IMR-90 (cell line): ENCODE results near the gene IGFBP6. TPM values are rescaled to one million over a fixed set of nuclear protein-coding genes. Genes with fewer than 3 reads are reported as not detected.

Experiments used
- ATAC-seq: fragments of 200-7000 bp; cut with Tn5 transposase; 2 replicates; pipeline ENCODE4 v1.9.1; 2020; ENCODE audit warnings: low read depth, mild to moderate bottlenecking, moderate library complexity
- BruUV-seq: library from RNA; stranded (reverse); fragments of 400-500 nt; replicated peaks from 2 replicates; lab custom pipeline; 2021; lab: Mats Ljungman, UMichigan
- CTCF ChIA-PET: fragments of 300-600 bp; formaldehyde crosslinking; extraction: SDS; loops from one replicate; lab custom pipeline; 2021; ENCODE audit warnings: antibody characterized with exemption; lab: Yijun Ruan, JAX
- POLR2A ChIA-PET: fragments of 300-600 bp; sonication (Branson Sonifier 250); formaldehyde crosslinking; loops from one replicate; lab custom pipeline; 2022; ENCODE audit warnings: antibody characterized with exemption; ENCODE audit not compliant: unreplicated experiment; lab: Charles Lee
- DNase-seq: peaks from one replicate; pipeline ENCODE4 v3.0.0; 2013
- H2AFZ ChIP-seq: replicated peaks from 2 replicates; pipeline ENCODE3; 2013; ENCODE audit warnings: low read length, mild to moderate bottlenecking; ENCODE audit not compliant: poor library complexity
- H2AK5ac ChIP-seq: 2 replicates; pipeline ENCODE4 v1.6.1; 2013; ENCODE audit warnings: low read depth, low read length, inconsistent platforms
- H2AK9ac ChIP-seq: replicated peaks from 2 replicates; pipeline ENCODE3; 2013; ENCODE audit warnings: mild to moderate bottlenecking, low read depth, low read length, moderate library complexity; ENCODE audit not compliant: poor library complexity
- H2BK120ac ChIP-seq: 2 replicates; pipeline ENCODE4 v1.6.1; 2013; ENCODE audit warnings: low read depth, low read length, inconsistent platforms
- H2BK15ac ChIP-seq: 3 replicates; pipeline ENCODE4 v1.6.1; 2013; ENCODE audit warnings: low read depth, low read length, inconsistent platforms
- H2BK20ac ChIP-seq: 2 replicates; pipeline ENCODE4 v1.6.1; 2013; ENCODE audit warnings: low read depth, mild to moderate bottlenecking, inconsistent platforms, low read length, moderate library complexity
- H2BK5ac ChIP-seq: 2 replicates; pipeline ENCODE4 v1.6.1; 2013; ENCODE audit warnings: mild to moderate bottlenecking, low read depth, low read length, inconsistent platforms; ENCODE audit not compliant: poor library complexity, severe bottlenecking
- H3K14ac ChIP-seq: replicated peaks from 2 replicates; pipeline ENCODE4 v1.6.1; 2013; ENCODE audit warnings: low read depth, low read length, inconsistent platforms
- H3K18ac ChIP-seq: 2 replicates; pipeline ENCODE4 v1.6.1; 2013; ENCODE audit warnings: low read depth, low read length, control low read depth
- H3K23ac ChIP-seq: 2 replicates; pipeline ENCODE4 v1.6.1; 2013; ENCODE audit warnings: low read depth, low read length, inconsistent platforms
- H3K27ac ChIP-seq: 2 replicates; pipeline ENCODE4 v1.5.1; 2013; ENCODE audit warnings: mild to moderate bottlenecking, control low read depth, low read length; ENCODE audit not compliant: insufficient read depth
- H3K27me3 ChIP-seq: 2 replicates; pipeline ENCODE4 v1.6.1; 2013; ENCODE audit warnings: low read length; ENCODE audit not compliant: control insufficient read depth, insufficient read depth
- H3K36me3 ChIP-seq: 2 replicates; pipeline ENCODE4 v1.6.1; 2013; ENCODE audit warnings: low read length, mixed read lengths; ENCODE audit not compliant: control insufficient read depth, insufficient read depth
- H3K4ac ChIP-seq: 2 replicates; pipeline ENCODE4 v1.6.1; 2013; ENCODE audit warnings: low read depth, low read length, inconsistent platforms
- H3K4me1 ChIP-seq: 2 replicates; pipeline ENCODE4 v1.6.1; 2013; ENCODE audit warnings: low read length, mixed read lengths; ENCODE audit not compliant: control insufficient read depth, insufficient read depth
- H3K4me2 ChIP-seq: 2 replicates; pipeline ENCODE4 v1.6.1; 2013; ENCODE audit warnings: low read depth, mild to moderate bottlenecking, control low read depth, low read length, moderate library complexity
- H3K4me3 ChIP-seq: 2 replicates; pipeline ENCODE4 v1.5.1; 2013; ENCODE audit warnings: low read depth, mild to moderate bottlenecking, control low read depth, low read length, moderate library complexity; ENCODE audit not compliant: insufficient read depth
- H3K56ac ChIP-seq: 2 replicates; pipeline ENCODE4 v1.6.1; 2013; ENCODE audit warnings: low read length, inconsistent platforms; ENCODE audit not compliant: insufficient read depth; ENCODE audit errors: extremely low read depth
- H3K79me1 ChIP-seq, 2 experiments: 2 replicates each; pipeline ENCODE4 v1.6.1; 2013; ENCODE audit warnings: low read length in 2 of 2, inconsistent platforms in 1 of 2, low read depth in 1 of 2
- H3K9ac ChIP-seq: 2 replicates; pipeline ENCODE4 v1.6.1; 2013; ENCODE audit warnings: low read depth, low read length, control low read depth
- H3K9me1 ChIP-seq: 2 replicates; pipeline ENCODE4 v1.6.1; 2013; ENCODE audit warnings: low read length, inconsistent platforms; ENCODE audit not compliant: insufficient read depth
- H3K9me3 ChIP-seq: 2 replicates; pipeline ENCODE4 v1.6.1; 2013; ENCODE audit warnings: low read length; ENCODE audit not compliant: control insufficient read depth, insufficient read depth
- H4K20me1 ChIP-seq: 2 replicates; pipeline ENCODE4 v1.6.1; 2013; ENCODE audit warnings: low read length, inconsistent platforms; ENCODE audit not compliant: insufficient read depth
- H4K5ac ChIP-seq: 2 replicates; pipeline ENCODE4 v1.6.1; 2013; ENCODE audit warnings: mild to moderate bottlenecking, low read depth, low read length, control low read depth
- H4K8ac ChIP-seq, 2 experiments: 2 replicates each; pipeline ENCODE4 v1.6.1; 2013; ENCODE audit warnings: low read depth in 2 of 2, low read length in 2 of 2, control low read depth in 1 of 2, inconsistent platforms in 1 of 2
- H4K91ac ChIP-seq: 2 replicates; pipeline ENCODE4 v1.6.1; 2013; ENCODE audit warnings: low read depth, low read length, inconsistent platforms; ENCODE audit not compliant: insufficient read depth
- BHLHE40 ChIP-seq: fragments of 150-350 bp; IDR thresholded peaks from 2 replicates; pipeline ENCODE4 v1.6.1; 2016; ENCODE audit warnings: mild to moderate bottlenecking, low read depth, low read length
- CEBPB ChIP-seq: IDR thresholded peaks from 2 replicates; pipeline ENCODE4 v1.6.1; 2012; ENCODE audit warnings: low read depth, low read length, improper control_type of control experiment
- FOS ChIP-seq: fragments of 150-350 bp; IDR thresholded peaks from 2 replicates; pipeline ENCODE4 v1.6.1; 2016; ENCODE audit warnings: low read depth, low read length
- MAZ ChIP-seq: IDR thresholded peaks from 2 replicates; pipeline ENCODE4 v1.6.1; 2012; ENCODE audit warnings: low read depth, mild to moderate bottlenecking, low read length, improper control_type of control experiment, moderate library complexity, borderline replicate concordance
- POLR2A ChIP-seq: IDR thresholded peaks from 2 replicates; pipeline ENCODE4 v1.6.1; 2012; ENCODE audit warnings: mild to moderate bottlenecking, low read depth, low read length
- RAD21 ChIP-seq: IDR thresholded peaks from 2 replicates; pipeline ENCODE4 v1.6.1; 2012; ENCODE audit warnings: low read length, improper control_type of control experiment
- RCOR1 ChIP-seq: IDR thresholded peaks from 2 replicates; pipeline ENCODE4 v1.6.1; 2012; ENCODE audit warnings: mild to moderate bottlenecking, low read length, improper control_type of control experiment; ENCODE audit not compliant: insufficient replicate concordance
- SMC3 ChIP-seq: fragments of 150-350 bp; IDR thresholded peaks from 2 replicates; pipeline ENCODE4 v1.6.1; 2016; ENCODE audit warnings: low read depth, mild to moderate bottlenecking, antibody characterized with exemption, low read length, moderate library complexity
- WGBS, 2 experiments: methylation state at CpG; one replicate each; pipeline versions ENCODE4 v1.1.5 to v1.1.7; 2013; ENCODE audit warnings: missing lambda C conversion rate in 2 of 2; ENCODE audit not compliant: insufficient read length in 1 of 2; ENCODE audit errors: extremely low coverage in 2 of 2; 5-methylcytosine and 5-hydroxymethylcytosine counted together
- dilution Hi-C: fragments of 300-500 bp; cut with HindIII; formaldehyde crosslinking; loops from one replicate; pipeline ENCODE4 v1.14.3; 2018; ENCODE audit warnings: low sequenced_read_pairs; ENCODE audit not compliant: unreplicated experiment
- in situ Hi-C: fragments of 300-500 bp; cut with MboI; formaldehyde crosslinking; loops from 3 replicates; pipeline ENCODE4 v1.14.3; 2019; ENCODE audit warnings: low sequenced_read_pairs, inconsistent platforms, mixed read lengths
- intact Hi-C: fragments of 100-400 bp; cut with micrococcal nuclease; formaldehyde crosslinking; loops from 2 replicates; pipeline ENCODE4 v1.10.0; 2022
- polyA plus RNA-seq, 3 experiments: library from polyadenylated mRNA; depleted of rRNA; stranded (reverse); fragments of >200 nt; gene quantifications; 2 replicates each; pipeline ENCODE4 v1.2.3, GENCODE V29; 2012; ENCODE audit warnings: low replicate concordance in 1 of 3
- total RNA-seq: library from RNA; depleted of rRNA; stranded (reverse); fragments of >200 nt; gene quantifications from 2 replicates; pipeline ENCODE4 v1.2.3, GENCODE V29; 2012
- TF ChIP-seq, protein P1 (sequence below): fragments of 150-350 bp; IDR thresholded peaks from 2 replicates; pipeline ENCODE4 v1.6.1; 2017; ENCODE audit warnings: mild to moderate bottlenecking, antibody characterized with exemption, low read length, low read depth
- TF ChIP-seq, protein P2 (sequence below): fragments of 150-350 bp; IDR thresholded peaks from 2 replicates; pipeline ENCODE4 v1.6.1; 2016; ENCODE audit warnings: low read depth, mild to moderate bottlenecking, low read length, moderate library complexity, borderline replicate concordance
- TF ChIP-seq, protein P3 (sequence below): conservative IDR thresholded peaks from 2 replicates; pipeline ENCODE4 v1.5.1; 2012; ENCODE audit warnings: mild to moderate bottlenecking, low read depth, low read length, improper control_type of control experiment

IGFBP6 gene
- total and polyA plus RNA-seq, 2 of the 4 experiments (the other 2 are of a cell fraction) = 124 to 337 TPM

DNA sequence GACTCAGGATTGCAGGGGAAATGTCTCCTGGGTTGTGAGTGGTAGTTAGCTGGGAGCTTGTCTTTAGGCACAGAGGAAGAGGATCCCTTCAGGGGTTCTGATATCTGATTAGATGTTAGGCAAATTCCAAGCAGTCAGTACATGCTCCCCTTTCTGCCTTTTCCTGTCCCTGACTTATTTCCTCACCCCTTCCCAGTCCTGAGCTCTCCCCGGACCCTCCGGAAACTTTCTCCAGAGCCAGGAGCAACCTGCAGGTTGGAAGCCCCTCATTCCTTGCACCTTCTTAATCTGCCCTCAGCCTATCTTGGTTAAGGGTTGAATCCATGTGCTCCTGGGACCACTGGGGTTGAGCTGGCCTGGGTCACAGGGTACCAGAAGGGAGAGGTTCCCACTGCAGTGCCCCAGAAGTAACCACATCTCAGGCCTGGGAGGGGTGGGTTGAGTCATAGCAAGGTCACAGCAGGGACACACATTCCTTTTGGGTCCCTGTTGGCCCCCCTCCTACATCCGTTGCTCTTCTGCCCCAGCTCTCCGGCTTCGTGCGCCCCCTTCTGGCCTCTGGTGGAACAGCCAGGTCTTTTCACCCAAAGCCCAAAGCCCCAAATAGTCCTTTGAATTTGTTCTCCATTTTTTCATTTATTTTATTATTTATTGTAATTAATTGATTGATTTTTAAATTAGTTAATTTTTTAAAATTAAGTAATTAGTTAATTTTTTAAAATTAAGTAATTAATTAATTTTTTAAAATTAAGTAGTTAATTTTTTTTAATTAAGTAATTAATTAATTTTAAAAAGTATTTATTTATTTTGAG, 1.8 kb downstream of the IGFBP6 start:
- H3K14ac ChIP-seq = peak overlapping the region; percentile 93
- H3K79me1 ChIP-seq = peaks cover 0 to 31% of the 10 kb centered on the region in 2 experiments; a peak in 3 of 4 replicates
- H3K23ac ChIP-seq = peak overlapping the region; percentile 92
- DNase-seq (peak; percentile 95), ATAC-seq (peak; percentile 66)
- no peaks in the 10 kb centered on the region for H3K9me3 ChIP-seq
- peak overlapping the region; percentile 89 for H3K18ac ChIP-seq
- H3K9ac ChIP-seq = peak overlapping the region; percentile 81
- intact Hi-C loops (loop anchor here (1.0 to 2.0 kb wide), 3 partner anchors 20 to 82 kb away; partner anchors contain the start of genes CSAD, SPRYD3 and ZNF740), in situ Hi-C loops (no loop called here), dilution Hi-C loops (no loop called here)
- H2BK20ac ChIP-seq = peak overlapping the region; percentile 85
- no TSS peak for BruUV-seq
- CTCF ChIA-PET = interaction anchor here (0.8 to 3.9 kb wide), 10 partner anchors 10 to 61 kb away, joined by 3 to 39 read pairs (median 4); partner anchors contain the start of gene SPRYD3
- no peaks in the 10 kb centered on the region for H4K20me1 ChIP-seq
- H3K4me2 ChIP-seq = peak overlapping the region; percentile 79
- H4K91ac ChIP-seq = peak overlapping the region; percentile 96
- H2AK5ac ChIP-seq = peak overlapping the region; percentile 99
- peaks cover 20% of the 10 kb centered on the region for H3K9me1 ChIP-seq
- H3K4me3 ChIP-seq = peak overlapping the region; percentile 60
- H2AK9ac ChIP-seq = peak overlapping the region; percentile 100
- H3K27me3 ChIP-seq = no peaks in the 10 kb centered on the region
- peak overlapping the region; percentile 100 for H3K4ac ChIP-seq
- H3K4me1 ChIP-seq = peaks cover 29% of the 10 kb centered on the region
- peak overlapping the region; percentile 95 for H2BK120ac ChIP-seq
- H3K36me3 ChIP-seq = peaks cover 7% of the 10 kb centered on the region; the same call in 1 of the 2 replicates
- H4K5ac ChIP-seq = peak overlapping the region; percentile 79
- peak overlapping the region; percentile 98 for H3K56ac ChIP-seq
- peak; percentile 93 for TF ChIP-seq RAD21
- peak; percentile 72 for TF ChIP-seq RCOR1
- TF ChIP-seq, protein P1, sequence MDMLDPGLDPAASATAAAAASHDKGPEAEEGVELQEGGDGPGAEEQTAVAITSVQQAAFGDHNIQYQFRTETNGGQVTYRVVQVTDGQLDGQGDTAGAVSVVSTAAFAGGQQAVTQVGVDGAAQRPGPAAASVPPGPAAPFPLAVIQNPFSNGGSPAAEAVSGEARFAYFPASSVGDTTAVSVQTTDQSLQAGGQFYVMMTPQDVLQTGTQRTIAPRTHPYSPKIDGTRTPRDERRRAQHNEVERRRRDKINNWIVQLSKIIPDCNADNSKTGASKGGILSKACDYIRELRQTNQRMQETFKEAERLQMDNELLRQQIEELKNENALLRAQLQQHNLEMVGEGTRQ = no peak
- TF ChIP-seq SMC3 = peak; percentile 95
- peak; percentile 80 for TF ChIP-seq FOS
- peak; percentile 95 for TF ChIP-seq MAZ
- TF ChIP-seq, protein P2, sequence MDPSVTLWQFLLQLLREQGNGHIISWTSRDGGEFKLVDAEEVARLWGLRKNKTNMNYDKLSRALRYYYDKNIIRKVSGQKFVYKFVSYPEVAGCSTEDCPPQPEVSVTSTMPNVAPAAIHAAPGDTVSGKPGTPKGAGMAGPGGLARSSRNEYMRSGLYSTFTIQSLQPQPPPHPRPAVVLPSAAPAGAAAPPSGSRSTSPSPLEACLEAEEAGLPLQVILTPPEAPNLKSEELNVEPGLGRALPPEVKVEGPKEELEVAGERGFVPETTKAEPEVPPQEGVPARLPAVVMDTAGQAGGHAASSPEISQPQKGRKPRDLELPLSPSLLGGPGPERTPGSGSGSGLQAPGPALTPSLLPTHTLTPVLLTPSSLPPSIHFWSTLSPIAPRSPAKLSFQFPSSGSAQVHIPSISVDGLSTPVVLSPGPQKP = no peak
- TF ChIP-seq POLR2A = 0 out of 2 replicates have a peak, but pooled peaks have one; percentile 41
- TF ChIP-seq, protein P3, sequence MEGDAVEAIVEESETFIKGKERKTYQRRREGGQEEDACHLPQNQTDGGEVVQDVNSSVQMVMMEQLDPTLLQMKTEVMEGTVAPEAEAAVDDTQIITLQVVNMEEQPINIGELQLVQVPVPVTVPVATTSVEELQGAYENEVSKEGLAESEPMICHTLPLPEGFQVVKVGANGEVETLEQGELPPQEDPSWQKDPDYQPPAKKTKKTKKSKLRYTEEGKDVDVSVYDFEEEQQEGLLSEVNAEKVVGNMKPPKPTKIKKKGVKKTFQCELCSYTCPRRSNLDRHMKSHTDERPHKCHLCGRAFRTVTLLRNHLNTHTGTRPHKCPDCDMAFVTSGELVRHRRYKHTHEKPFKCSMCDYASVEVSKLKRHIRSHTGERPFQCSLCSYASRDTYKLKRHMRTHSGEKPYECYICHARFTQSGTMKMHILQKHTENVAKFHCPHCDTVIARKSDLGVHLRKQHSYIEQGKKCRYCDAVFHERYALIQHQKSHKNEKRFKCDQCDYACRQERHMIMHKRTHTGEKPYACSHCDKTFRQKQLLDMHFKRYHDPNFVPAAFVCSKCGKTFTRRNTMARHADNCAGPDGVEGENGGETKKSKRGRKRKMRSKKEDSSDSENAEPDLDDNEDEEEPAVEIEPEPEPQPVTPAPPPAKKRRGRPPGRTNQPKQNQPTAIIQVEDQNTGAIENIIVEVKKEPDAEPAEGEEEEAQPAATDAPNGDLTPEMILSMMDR = peak; percentile 97
- TF ChIP-seq BHLHE40 = no peak
- peak; percentile 36; the same call in 1 of the 2 replicates for TF ChIP-seq CEBPB
- WGBS, 2 experiments = 40% methylated on average over 1 of the region's 6 CpGs; no CpG with 5 or more reads in 1 of the 2 experiments
- peak overlapping the region; percentile 84 to 96 for H4K8ac ChIP-seq
- peak overlapping the region; percentile 98 for H2BK15ac ChIP-seq
- H3K27ac ChIP-seq = peak overlapping the region; percentile 94
- POLR2A ChIA-PET = interaction anchor here (1.0 kb wide), 1 partner anchor 20 kb away, joined by 8 read pairs; the partner anchor contains the start of gene SPRYD3
- H2AFZ ChIP-seq = peak overlapping the region; percentile 89
- H2BK5ac ChIP-seq = peak overlapping the region; percentile 96
